ENCODE results near the gene MAGEA9. TPM values are rescaled to one million over a fixed set of nuclear protein-coding genes. Genes with fewer than 3 reads are reported as not detected.
"Not testable (repeated sequence)": the region's sequence is repeated elsewhere in the genome, so short reads cannot be mapped to it uniquely, and the experiment has no call there.

MAGEA9 gene, protein sequence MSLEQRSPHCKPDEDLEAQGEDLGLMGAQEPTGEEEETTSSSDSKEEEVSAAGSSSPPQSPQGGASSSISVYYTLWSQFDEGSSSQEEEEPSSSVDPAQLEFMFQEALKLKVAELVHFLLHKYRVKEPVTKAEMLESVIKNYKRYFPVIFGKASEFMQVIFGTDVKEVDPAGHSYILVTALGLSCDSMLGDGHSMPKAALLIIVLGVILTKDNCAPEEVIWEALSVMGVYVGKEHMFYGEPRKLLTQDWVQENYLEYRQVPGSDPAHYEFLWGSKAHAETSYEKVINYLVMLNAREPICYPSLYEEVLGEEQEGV
- not detected for polyA plus RNA-seq
- long read RNA-seq, donor 1, result 0 reads
- long read RNA-seq, donor 2, result 0 reads
- long read RNA-seq, donor 3, result 0 reads
- long read RNA-seq, donor 4, result 0 reads
- long read RNA-seq, donor 5, result 0 reads
- long read RNA-seq, donor 6, result 0 reads
- long read RNA-seq, donor 7, result 0 reads
- long read RNA-seq, donor 8, result 0 reads
- long read RNA-seq, donor 9, result 0 reads
- long read RNA-seq, donor 10, result 0 reads
- long read RNA-seq, donor 11, result 0 reads

DNA sequence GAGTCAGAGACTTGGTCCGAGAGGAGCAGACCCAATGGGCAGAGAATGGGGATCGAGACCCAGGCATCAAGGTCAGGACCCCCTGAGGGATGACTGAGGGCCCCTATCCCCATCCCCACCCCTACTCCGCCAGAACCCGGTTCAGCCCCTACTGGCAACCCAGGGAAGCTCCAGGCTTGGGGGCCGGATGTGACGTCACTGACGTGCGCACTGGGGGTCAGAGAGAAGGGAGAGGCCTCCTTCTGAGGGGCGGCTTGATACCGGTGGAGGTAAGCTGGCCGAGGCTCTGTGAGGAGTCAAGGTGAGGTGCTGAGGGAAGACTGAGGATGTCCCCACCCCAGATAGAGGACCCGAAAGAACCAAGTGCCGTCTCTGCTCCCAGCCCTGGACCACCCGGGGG lies at the start of gene MAGEA9:
TSS of gene MAGEA9 (plus strand) at position 204 of the 400 bp plus-strand sequence. CDS start 4,281 bp downstream, outside the sequence.
- not testable (repeated sequence) for H3K4me1 ChIP-seq (ENCODE audit: control insufficient read depth, insufficient read depth, low read length); H3K4me3 ChIP-seq (ENCODE audit: low read length); H3K27me3 ChIP-seq (ENCODE audit: control insufficient read depth, insufficient read depth, low read length); H3K27ac ChIP-seq (ENCODE audit: low read length); DNase-seq; H3K9me3 ChIP-seq (ENCODE audit: control insufficient read depth, low read depth, low read length); H3K36me3 ChIP-seq (ENCODE audit: control insufficient read depth, insufficient read depth, low read length)
- no CpG with 5 or more reads among the region's 14 CpGs for WGBS (ENCODE audit: insufficient coverage, low lambda C conversion rate)

DNA sequence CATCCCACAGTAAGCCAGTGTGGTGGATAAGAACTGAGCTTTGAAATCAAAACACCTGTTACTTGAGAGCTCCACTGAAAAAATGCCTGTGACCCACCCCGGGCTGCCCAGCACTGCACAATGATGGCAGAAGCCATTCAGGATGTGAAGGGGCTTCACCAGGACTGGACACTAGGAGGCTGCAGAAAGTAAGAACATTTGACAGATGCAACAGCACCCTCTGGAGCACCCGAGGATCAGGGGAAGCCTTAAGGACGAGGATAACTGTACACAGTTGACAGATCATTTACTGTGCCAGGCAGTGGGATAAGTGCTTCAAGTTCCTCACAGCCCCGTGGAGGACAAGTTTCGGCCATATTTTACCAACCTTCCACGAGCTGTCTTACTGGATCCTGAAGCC lies 39.5 kb upstream of the MAGEA9 start:
- WGBS (ENCODE audit: insufficient coverage, low lambda C conversion rate), result no CpG with 5 or more reads among the region's 6 CpGs

DNA sequence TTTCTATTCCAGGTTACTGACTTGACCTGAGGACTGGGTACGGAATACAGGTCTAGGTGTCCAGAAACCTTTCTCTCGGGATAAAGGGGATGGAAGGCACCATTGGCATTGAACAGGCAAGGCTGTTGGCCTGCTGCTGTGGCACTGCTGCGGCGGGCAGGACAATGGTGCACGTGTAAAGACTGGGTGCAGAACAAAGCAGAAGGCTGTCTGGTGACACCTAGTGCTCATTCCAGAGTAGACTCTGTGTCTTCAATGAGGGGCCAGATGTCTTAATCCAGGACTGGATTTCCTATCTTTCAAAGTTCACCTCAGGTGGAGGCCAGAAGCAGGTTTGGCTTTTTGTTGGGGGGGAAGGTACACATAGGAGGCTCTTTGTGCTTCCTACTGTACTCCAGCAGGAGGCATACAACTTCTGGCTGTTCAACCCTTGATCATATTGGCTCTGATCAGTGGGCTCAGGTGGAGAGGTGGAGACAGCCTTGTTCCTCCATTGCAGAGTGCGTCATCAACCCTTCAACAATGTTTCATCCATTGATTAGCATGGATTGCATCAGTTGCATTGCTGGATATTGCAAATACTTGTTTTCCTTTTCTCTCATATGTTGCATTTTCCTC lies 35.2 kb upstream of the MAGEA9 start:
- not testable (repeated sequence) for H3K4me1 ChIP-seq (ENCODE audit: control insufficient read depth, insufficient read depth, low read length); H3K27me3 ChIP-seq (ENCODE audit: control insufficient read depth, insufficient read depth, low read length); DNase-seq; H3K9me3 ChIP-seq (ENCODE audit: control insufficient read depth, low read depth, low read length); H3K27ac ChIP-seq (ENCODE audit: low read length); H3K36me3 ChIP-seq (ENCODE audit: control insufficient read depth, insufficient read depth, low read length); H3K4me3 ChIP-seq (ENCODE audit: low read length)
- WGBS (ENCODE audit: insufficient coverage, low lambda C conversion rate), result no CpG with 5 or more reads among the region's 6 CpGs

More for the DNA sequence above, 39.5 kb upstream of the MAGEA9 start:
- H3K4me3 ChIP-seq (ENCODE audit: low read length); DNase-seq; H3K27me3 ChIP-seq (ENCODE audit: control insufficient read depth, insufficient read depth, low read length); H3K4me1 ChIP-seq (ENCODE audit: control insufficient read depth, insufficient read depth, low read length); H3K9me3 ChIP-seq (ENCODE audit: control insufficient read depth, low read depth, low read length); H3K27ac ChIP-seq (ENCODE audit: low read length); H3K36me3 ChIP-seq (ENCODE audit: control insufficient read depth, insufficient read depth, low read length): not testable (repeated sequence)

DNA sequence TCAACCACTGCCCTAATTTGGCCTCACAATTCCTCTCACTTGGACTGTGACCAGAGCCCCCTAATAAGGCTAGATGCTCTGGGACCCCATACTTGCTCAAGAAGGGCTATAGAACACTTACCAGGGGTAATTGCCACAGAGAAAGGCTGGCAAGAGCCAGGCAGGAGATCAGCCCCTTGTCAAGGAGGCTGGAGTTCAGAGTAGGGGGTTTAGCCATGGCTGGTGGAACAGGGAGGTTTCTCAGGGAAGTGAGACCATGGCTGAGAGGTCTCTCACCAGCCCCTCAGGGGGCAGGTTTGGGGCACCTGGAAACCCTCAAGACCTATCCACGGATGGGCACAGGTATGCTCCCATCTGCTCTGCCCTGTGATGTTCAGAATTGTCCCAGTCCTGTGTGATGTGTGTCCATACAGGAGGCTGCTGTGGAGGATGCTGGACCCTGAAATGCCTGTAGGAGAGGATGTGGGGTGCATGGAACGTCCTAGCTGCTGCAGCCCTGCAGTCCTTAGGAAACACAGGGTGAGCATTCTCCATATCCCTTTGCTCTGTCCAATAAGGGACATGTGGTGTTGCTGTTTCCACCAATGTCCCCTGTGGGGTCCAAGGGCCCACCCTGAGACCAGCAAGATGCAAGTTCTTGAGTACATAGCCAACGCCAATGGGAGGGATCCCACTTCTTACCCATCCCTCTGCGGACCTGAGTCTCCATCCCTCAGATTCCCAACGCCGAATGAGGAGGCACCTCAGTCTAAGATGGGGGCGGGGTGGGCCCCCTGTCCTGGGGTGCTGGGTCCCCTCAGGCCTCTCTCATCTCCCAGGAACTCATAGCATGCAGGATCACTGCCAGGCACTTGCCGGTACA lies 24.3 kb upstream of the MAGEA9 start:
- Histone ChIP-seq H3K27me3 (ENCODE audit: control insufficient read depth, insufficient read depth, low read length) (no peaks in the 10 kb centered on the region), H3K36me3 (ENCODE audit: control insufficient read depth, insufficient read depth, low read length) (no peaks in the 10 kb centered on the region), H3K4me1 (ENCODE audit: control insufficient read depth, insufficient read depth, low read length) (no peaks in the 10 kb centered on the region), H3K27ac (ENCODE audit: low read length) (no peak overlapping the region), H3K9me3 (ENCODE audit: control insufficient read depth, low read depth, low read length) (no peaks in the 10 kb centered on the region), H3K4me3 (ENCODE audit: low read length) (no peak overlapping the region)
- DNase-seq, result no peak
- WGBS (ENCODE audit: insufficient coverage, low lambda C conversion rate), result no CpG with 5 or more reads among the region's 8 CpGs

DNA sequence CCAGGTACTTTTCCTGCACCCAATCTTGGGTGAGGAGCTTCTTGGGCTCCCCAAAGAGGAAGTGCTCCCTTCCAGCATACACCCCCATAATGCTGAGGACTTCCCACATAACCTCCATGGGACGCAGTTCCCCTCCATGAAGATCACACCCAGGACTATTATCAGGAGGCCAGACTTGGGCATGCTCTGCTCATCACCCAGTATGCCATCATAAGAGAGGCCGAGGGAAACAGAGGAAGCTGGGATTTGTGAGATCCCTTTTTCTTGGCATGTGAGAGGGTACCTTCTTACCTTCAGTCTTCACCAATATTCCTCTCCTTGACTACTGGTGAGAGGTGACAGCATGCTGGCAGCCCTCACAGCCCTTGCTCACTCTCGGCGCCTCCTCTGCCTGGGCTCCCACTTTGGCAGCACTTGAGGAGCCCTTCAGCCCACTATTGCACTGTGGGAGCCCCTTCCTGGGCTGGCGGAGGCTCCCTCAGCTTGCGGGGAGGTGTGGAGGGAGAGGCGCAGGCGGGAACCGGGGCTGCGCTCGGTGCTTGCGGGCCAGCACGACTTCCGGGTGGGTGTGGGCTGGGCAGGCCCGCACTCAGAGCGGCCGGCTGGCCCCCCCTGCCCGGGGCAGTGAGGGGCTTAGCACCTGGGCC lies 23.5 kb upstream of the MAGEA9 start:
- Histone ChIP-seq H3K4me1 (ENCODE audit: control insufficient read depth, insufficient read depth, low read length) (no peaks in the 10 kb centered on the region), H3K27me3 (ENCODE audit: control insufficient read depth, insufficient read depth, low read length) (no peaks in the 10 kb centered on the region), H3K27ac (ENCODE audit: low read length) (no peak overlapping the region), H3K9me3 (ENCODE audit: control insufficient read depth, low read depth, low read length) (no peaks in the 10 kb centered on the region), H3K4me3 (ENCODE audit: low read length) (no peak overlapping the region), H3K36me3 (ENCODE audit: control insufficient read depth, insufficient read depth, low read length) (no peaks in the 10 kb centered on the region)
- no peak for DNase-seq
- no CpG with 5 or more reads among the region's 18 CpGs for WGBS (ENCODE audit: insufficient coverage, low lambda C conversion rate)

DNA sequence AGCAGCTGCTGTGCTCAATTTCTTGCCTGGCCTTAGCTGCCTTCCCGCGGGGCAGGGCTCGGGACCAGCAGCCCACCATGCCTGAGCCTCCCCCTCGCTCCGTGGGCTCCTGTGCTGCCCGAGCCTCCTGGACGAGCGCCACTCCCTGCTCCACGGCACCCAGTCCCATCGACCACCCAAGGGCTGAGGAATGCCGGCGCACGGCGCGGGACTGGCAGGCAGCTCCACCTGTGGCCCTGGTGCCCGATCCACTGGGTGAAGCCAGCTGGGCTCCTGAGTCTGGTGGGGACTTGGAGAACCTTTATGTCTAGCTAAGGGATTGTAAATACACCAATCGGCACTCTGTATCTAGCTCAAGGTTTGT lies 23.0 kb upstream of the MAGEA9 start:
- not testable (repeated sequence) for DNase-seq; H3K36me3 ChIP-seq (ENCODE audit: control insufficient read depth, insufficient read depth, low read length); H3K27me3 ChIP-seq (ENCODE audit: control insufficient read depth, insufficient read depth, low read length); H3K27ac ChIP-seq (ENCODE audit: low read length); H3K9me3 ChIP-seq (ENCODE audit: control insufficient read depth, low read depth, low read length); H3K4me3 ChIP-seq (ENCODE audit: low read length); H3K4me1 ChIP-seq (ENCODE audit: control insufficient read depth, insufficient read depth, low read length)
- no CpG with 5 or more reads among the region's 17 CpGs for WGBS (ENCODE audit: insufficient coverage, low lambda C conversion rate)

DNA sequence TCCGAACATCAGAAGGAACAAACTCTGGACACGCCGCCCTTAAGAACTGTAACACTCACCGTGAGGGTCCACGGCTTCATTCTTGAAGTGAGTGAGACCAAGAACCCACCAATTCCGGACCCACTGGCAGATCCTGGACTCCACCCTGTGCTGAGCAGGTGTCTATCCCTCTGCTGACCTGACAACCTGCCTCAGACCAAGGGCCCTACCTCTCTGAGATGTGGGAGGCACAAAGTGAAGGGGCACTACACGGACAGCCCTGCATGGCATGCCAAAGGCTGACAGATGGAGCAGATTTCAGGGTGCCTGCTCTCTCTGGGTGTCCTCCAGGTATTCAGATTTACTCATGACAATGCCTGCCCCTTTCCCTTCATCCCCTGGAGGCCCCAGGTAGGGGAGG lies 21.9 kb upstream of the MAGEA9 start:
- Histone ChIP-seq H3K9me3 (ENCODE audit: control insufficient read depth, low read depth, low read length) (no peaks in the 10 kb centered on the region), H3K27ac (ENCODE audit: low read length) (no peak overlapping the region), H3K27me3 (ENCODE audit: control insufficient read depth, insufficient read depth, low read length) (no peaks in the 10 kb centered on the region), H3K4me1 (ENCODE audit: control insufficient read depth, insufficient read depth, low read length) (no peaks in the 10 kb centered on the region), H3K36me3 (ENCODE audit: control insufficient read depth, insufficient read depth, low read length) (no peaks in the 10 kb centered on the region), H3K4me3 (ENCODE audit: low read length) (no peak overlapping the region)
- no peak for DNase-seq
- WGBS (ENCODE audit: insufficient coverage, low lambda C conversion rate), result no CpG with 5 or more reads among the region's 7 CpGs

DNA sequence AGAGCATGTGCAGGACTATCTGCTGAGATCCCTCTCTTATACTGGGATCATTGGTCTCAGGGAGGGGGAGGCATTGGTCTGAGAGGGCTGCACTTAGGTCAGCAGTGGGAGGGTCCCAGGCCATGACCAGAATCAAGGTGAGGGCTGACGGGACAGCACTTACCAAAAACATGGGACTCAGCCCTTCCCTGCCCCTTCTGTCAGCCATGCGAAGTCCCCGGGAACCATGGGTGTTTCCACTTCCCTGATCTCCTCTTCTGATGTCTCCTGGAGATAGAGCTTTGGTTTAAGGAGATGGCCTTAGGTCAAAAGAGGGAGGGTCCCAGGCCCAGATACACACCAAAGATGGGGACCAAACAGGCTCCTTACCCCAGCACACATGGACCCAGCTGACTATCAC lies 20.8 kb upstream of the MAGEA9 start:
- Histone ChIP-seq H3K27ac (ENCODE audit: low read length) (no peak overlapping the region), H3K4me1 (ENCODE audit: control insufficient read depth, insufficient read depth, low read length) (no peaks in the 10 kb centered on the region), H3K4me3 (ENCODE audit: low read length) (no peak overlapping the region), H3K9me3 (ENCODE audit: control insufficient read depth, low read depth, low read length) (no peaks in the 10 kb centered on the region), H3K27me3 (ENCODE audit: control insufficient read depth, insufficient read depth, low read length) (no peaks in the 10 kb centered on the region), H3K36me3 (ENCODE audit: control insufficient read depth, insufficient read depth, low read length) (no peaks in the 10 kb centered on the region)
- WGBS (ENCODE audit: insufficient coverage, low lambda C conversion rate), result no CpG with 5 or more reads among the region's 3 CpGs
- DNase-seq, result no peak

DNA sequence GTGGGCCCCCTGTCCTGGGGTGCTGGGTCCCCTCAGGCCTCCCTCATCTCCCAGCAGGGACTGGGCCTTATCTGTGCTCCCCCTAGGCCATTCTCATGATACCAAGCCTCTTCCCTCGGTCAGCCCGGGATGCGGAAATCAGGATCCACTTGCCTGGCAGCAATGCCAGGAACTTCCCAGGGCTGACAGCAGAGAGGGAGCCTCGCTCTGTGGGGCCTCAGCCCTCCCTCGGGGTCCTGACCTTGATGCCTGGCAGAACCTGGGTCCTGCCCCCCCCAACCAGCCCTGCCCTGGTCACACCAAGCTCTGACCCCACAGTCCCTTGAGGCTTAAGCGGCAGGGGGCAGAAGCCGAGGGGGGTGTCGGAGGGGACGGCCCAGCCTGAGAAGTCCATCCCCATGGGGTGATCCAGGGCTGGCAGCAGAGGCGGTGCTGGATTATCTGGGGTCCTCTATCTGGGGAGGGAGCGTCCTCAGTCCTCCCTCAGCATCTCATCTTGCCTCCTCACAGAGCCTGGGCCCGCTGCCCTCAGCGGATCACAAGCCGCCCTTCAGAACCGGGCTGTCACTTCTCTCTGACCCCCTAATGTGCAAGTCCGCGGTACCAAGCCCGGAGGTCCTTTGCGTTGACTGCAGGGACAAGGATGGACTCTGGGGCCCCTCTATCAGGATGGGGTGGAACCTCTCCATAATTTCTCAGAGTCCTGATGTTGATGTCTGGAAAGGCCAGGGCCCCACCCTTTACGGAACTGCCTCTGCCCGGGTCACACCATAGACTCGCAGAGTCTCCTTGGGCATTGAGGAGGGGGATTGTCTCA lies 19.7 kb upstream of the MAGEA9 start:
- not testable (repeated sequence) for H3K4me1 ChIP-seq (ENCODE audit: control insufficient read depth, insufficient read depth, low read length); H3K27ac ChIP-seq (ENCODE audit: low read length); H3K27me3 ChIP-seq (ENCODE audit: control insufficient read depth, insufficient read depth, low read length); DNase-seq; H3K36me3 ChIP-seq (ENCODE audit: control insufficient read depth, insufficient read depth, low read length); H3K4me3 ChIP-seq (ENCODE audit: low read length); H3K9me3 ChIP-seq (ENCODE audit: control insufficient read depth, low read depth, low read length)
- no CpG with 5 or more reads among the region's 22 CpGs for WGBS (ENCODE audit: insufficient coverage, low lambda C conversion rate)

All from large intestine (tissue), 12 donors.